GM13977 (cell line): Measurements from ENCODE around the gene PEX5L.

Source experiments
- DNase-seq: peaks from one replicate; pipeline ENCODE4 v3.0.0; 2012; ENCODE audit warnings: low spot score
- CTCF ChIP-seq: IDR thresholded peaks from 2 replicates; pipeline ENCODE4 v1.5.1; 2012; ENCODE audit warnings: mild to moderate bottlenecking, control low read depth; ENCODE audit not compliant: insufficient read depth; ENCODE audit errors: extremely low read depth, missing control alignments
- in situ Hi-C: fragments of 300-500 bp; cut with MboI; formaldehyde crosslinking; loops from one replicate; pipeline ENCODE4 v1.12.0; 2022; ENCODE audit warnings: low sequenced_read_pairs, low pct_unique_long_range_greater_than_20kb, mixed read lengths, inconsistent platforms; ENCODE audit not compliant: unreplicated experiment

Gene PEX5L

GRCh38 chr3:179775416-179776122 lies 261.2 kb downstream of the PEX5L start:
- TF ChIP-seq CTCF = no peak
- in situ Hi-C loops = no loop called here

GRCh38 chr3:179772297-179772696 lies 264.4 kb downstream of the PEX5L start:
- in situ Hi-C loops = no loop called here
- DNase-seq = no peak
- TF ChIP-seq CTCF = no peak

More at GRCh38 chr3:179775416-179776122, 261.2 kb downstream of the PEX5L start:
- DNase-seq = no peak

- in situ Hi-C loops = no loop called here
- no peak for DNase-seq
Observed at GRCh38 chr3:179771797-179772196, 264.9 kb downstream of the PEX5L start.

GRCh38 chr3:179769411-179770247 lies 267.1 kb downstream of the PEX5L start:
- TF ChIP-seq CTCF = no peak
- in situ Hi-C loops = no loop called here
- DNase-seq = no peak

More at GRCh38 chr3:179771797-179772196, 264.9 kb downstream of the PEX5L start:
- TF ChIP-seq CTCF = no peak

- in situ Hi-C loops = no loop called here
- DNase-seq = no peak
- peak; percentile 37 for TF ChIP-seq CTCF
Observed at GRCh38 chr3:179768080-179768479, 268.7 kb downstream of the PEX5L start.

GRCh38 chr3:179766416-179767133 lies 270.2 kb downstream of the PEX5L start:
- no peak for DNase-seq
- in situ Hi-C loops = no loop called here
- TF ChIP-seq CTCF = no peak
